Caco-2 (cell line): ENCODE measurements around the gene FBLN7. TPM values are rescaled to one million over a fixed set of nuclear protein-coding genes. Genes with fewer than 3 reads are reported as not detected.

Experiments
- BruUV-seq: library from RNA; stranded (reverse); fragments of 400-500 nt; replicated peaks from 2 replicates; lab custom pipeline; 2021; lab: Mats Ljungman, UMichigan
- CTCF ChIA-PET: fragments of 300-600 bp; sonication (Branson Sonifier 250); formaldehyde crosslinking; loops from one replicate; lab custom pipeline; 2022; ENCODE audit warnings: antibody characterized with exemption; lab: Charles Lee
- POLR2A ChIA-PET: fragments of 300-600 bp; sonication (Branson Sonifier 250); formaldehyde crosslinking; loops from one replicate; lab custom pipeline; 2022; ENCODE audit warnings: antibody characterized with exemption; lab: Charles Lee
- DNase-seq, 2 experiments: peaks; one replicate each; pipeline versions ENCODE4 v3.0.0 to v3.0.0-alpha.2; 2020 to 2022
- H3K27me3 ChIP-seq: replicated peaks from 2 replicates; pipeline ENCODE4 v1.6.0; 2011; ENCODE audit warnings: low read length; ENCODE audit not compliant: control insufficient read depth, insufficient read depth
- H3K36me3 ChIP-seq: 2 replicates; pipeline ENCODE4 v1.5.1; 2011; ENCODE audit warnings: low read length; ENCODE audit not compliant: control insufficient read depth, insufficient read depth
- H3K4me1 ChIP-seq: fragments of 250-450 bp; sonication (Bioruptor Pico); 2 replicates; pipeline ENCODE4 v1.5.1; 2020; ENCODE audit warnings: mild to moderate bottlenecking
- H3K4me3 ChIP-seq: 2 replicates; pipeline ENCODE4 v1.5.1; 2011; ENCODE audit warnings: low read depth, mild to moderate bottlenecking, control low read depth, low read length
- H3K9me3 ChIP-seq: fragments of 250-450 bp; sonication (Bioruptor Pico); 2 replicates; pipeline ENCODE4 v1.5.1; 2020; ENCODE audit warnings: mild to moderate bottlenecking, moderate library complexity
- H3K27ac Mint-ChIP-seq: one replicate; pipeline ENCODE4 v1.8.0; 2022; ENCODE audit warnings: mixed read lengths; ENCODE audit not compliant: unreplicated experiment
- H3K27me3 Mint-ChIP-seq: one replicate; pipeline ENCODE4 v1.8.0; 2022; ENCODE audit warnings: mixed read lengths; ENCODE audit not compliant: insufficient read depth, unreplicated experiment
- H3K36me3 Mint-ChIP-seq: one replicate; pipeline ENCODE4 v1.8.0; 2022; ENCODE audit warnings: mild to moderate bottlenecking, mixed read lengths; ENCODE audit not compliant: insufficient read depth, unreplicated experiment
- H3K4me1 Mint-ChIP-seq: one replicate; pipeline ENCODE4 v1.8.0; 2022; ENCODE audit warnings: low read depth, mixed read lengths; ENCODE audit not compliant: unreplicated experiment
- H3K4me3 Mint-ChIP-seq: one replicate; pipeline ENCODE4 v1.8.0; 2022; ENCODE audit warnings: mild to moderate bottlenecking, moderate library complexity, mixed read lengths; ENCODE audit not compliant: unreplicated experiment
- H3K9me3 Mint-ChIP-seq: one replicate; pipeline ENCODE4 v1.8.0; 2022; ENCODE audit warnings: mixed read lengths; ENCODE audit not compliant: unreplicated experiment
- intact Hi-C: fragments of 100-400 bp; cut with micrococcal nuclease; formaldehyde crosslinking; loops from one replicate; pipeline ENCODE4 v1.10.0; 2022; ENCODE audit not compliant: unreplicated experiment
- total RNA-seq: library from RNA; stranded (reverse); gene quantifications from 2 replicates; pipeline ENCODE4 v1.2.3, GENCODE V29; 2022
- TF ChIP-seq, protein P1 (sequence below), 2 experiments: fragments of 200-600 bp in 1 of 2; IDR thresholded peaks; 1 replicate in 1 of 2; 2 replicates in 1 of 2; pipeline versions ENCODE4 v1.5.1 to v1.8.0; 2011 to 2022; ENCODE audit warnings: antibody characterized with exemption in 1 of 2, control low read depth in 1 of 2, inconsistent platforms in 1 of 2, low read depth in 1 of 2, low read length in 1 of 2, mild to moderate bottlenecking in 1 of 2, moderate library complexity in 1 of 2; ENCODE audit not compliant: insufficient read depth in 1 of 2, severe bottlenecking in 1 of 2, unreplicated experiment in 1 of 2

The FBLN7 gene
- total RNA-seq, 1 experiment from 2014 or later = 0.59 TPM

DNA sequence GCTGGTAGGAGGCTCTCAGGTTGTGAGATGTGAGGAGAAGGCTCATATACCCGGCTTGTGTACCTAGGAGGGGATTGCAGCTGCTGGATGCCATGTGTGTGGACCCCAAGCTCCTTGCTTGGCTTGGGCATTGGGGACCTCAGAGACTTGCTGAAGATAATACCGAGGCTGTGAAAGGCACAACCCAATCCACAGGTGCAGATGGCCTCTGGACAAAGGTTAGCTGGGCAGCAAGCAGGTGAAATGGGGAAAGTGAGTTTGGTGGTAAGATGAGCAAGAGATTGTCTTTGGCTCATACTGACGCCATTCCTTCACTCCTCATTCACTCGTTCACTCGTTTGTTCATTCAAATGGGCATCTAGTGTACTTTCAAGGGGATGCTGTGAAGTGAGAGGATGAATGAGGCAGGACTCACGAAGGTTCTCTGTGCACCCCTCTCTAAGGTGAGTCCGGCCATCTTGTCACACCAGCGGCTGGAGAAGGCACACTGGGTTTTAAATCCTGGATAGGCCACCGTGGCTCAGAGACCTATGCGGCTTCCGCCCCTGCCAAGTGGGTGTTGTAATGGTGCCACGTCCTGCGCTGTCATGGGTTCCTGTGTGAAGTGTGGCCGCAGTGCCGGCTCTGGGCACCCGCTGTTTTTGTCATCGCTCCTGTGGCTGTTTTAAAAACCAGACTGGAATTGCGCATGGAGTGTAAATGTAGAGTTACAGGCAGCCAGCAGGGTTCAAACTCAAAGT is 13.7 kb downstream of the FBLN7 start:
- no peaks in the 10 kb centered on the region for H3K9me3 Mint-ChIP-seq
- Histone ChIP-seq H3K4me3 (no peak overlapping the region), H3K9me3 (no peaks in the 10 kb centered on the region), H3K36me3 (no peaks in the 10 kb centered on the region), H3K4me1 (no peaks in the 10 kb centered on the region), H3K27me3 (no peaks in the 10 kb centered on the region)
- H3K27me3 Mint-ChIP-seq = peaks cover 5% of the 10 kb centered on the region
- TF ChIP-seq, protein P1, sequence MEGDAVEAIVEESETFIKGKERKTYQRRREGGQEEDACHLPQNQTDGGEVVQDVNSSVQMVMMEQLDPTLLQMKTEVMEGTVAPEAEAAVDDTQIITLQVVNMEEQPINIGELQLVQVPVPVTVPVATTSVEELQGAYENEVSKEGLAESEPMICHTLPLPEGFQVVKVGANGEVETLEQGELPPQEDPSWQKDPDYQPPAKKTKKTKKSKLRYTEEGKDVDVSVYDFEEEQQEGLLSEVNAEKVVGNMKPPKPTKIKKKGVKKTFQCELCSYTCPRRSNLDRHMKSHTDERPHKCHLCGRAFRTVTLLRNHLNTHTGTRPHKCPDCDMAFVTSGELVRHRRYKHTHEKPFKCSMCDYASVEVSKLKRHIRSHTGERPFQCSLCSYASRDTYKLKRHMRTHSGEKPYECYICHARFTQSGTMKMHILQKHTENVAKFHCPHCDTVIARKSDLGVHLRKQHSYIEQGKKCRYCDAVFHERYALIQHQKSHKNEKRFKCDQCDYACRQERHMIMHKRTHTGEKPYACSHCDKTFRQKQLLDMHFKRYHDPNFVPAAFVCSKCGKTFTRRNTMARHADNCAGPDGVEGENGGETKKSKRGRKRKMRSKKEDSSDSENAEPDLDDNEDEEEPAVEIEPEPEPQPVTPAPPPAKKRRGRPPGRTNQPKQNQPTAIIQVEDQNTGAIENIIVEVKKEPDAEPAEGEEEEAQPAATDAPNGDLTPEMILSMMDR (IDR thresholded peaks at IDR 0.05; ENCODE audit: insufficient read depth in 1 of 2, low read depth in 1 of 2, low read length in 1 of 2, severe bottlenecking in 1 of 2, unreplicated experiment in 1 of 2) = no peak
- no peak overlapping the region for H3K27ac Mint-ChIP-seq
- intact Hi-C loops = no loop called here
- BruUV-seq = no TSS peak
- no peaks in the 10 kb centered on the region for H3K4me1 Mint-ChIP-seq
- ChIA-PET CTCF (no interaction called here), POLR2A (no interaction called here)
- H3K36me3 Mint-ChIP-seq = peaks cover 5% of the 10 kb centered on the region
- no peak for DNase-seq
- H3K4me3 Mint-ChIP-seq = no peak overlapping the region

DNA sequence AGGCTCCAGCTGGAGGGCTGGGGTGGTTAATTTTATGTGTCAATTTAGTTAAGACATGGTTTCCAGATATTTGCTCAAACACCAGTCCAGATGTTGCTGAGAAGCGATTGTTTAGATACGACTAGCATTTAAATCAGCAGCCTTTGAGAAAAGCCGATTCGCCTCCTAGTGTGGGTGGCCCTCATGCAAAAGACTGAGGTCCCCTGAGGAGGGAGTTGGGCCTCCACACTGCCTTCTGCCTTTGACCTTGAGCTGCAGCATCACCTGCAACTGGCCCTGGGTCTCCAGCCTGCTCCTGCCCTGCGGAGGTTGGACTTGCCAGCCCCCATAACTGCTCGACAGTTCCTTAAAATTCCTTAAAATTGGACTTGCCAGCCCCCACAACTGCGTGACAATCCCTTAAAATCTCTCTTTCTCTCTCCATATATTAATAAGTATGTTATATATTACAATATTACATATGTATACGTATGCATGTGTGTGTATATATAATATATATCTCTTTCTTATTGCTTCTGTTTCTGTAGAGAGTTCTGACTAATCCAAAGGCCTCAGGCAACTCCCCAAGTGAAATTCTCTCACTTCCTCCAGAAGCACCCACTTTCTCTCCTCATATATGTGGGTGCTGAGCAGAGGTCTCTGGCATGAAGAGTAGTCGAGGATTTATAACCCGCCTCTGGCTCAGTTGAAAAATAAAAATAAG is 14.4 kb downstream of the FBLN7 start:
- BruUV-seq = no TSS peak
- Mint-ChIP-seq H3K36me3 (peaks cover 5% of the 10 kb centered on the region), H3K27me3 (peaks cover under 1% of the 10 kb centered on the region), H3K27ac (no peak overlapping the region), H3K9me3 (no peaks in the 10 kb centered on the region), H3K4me3 (no peak overlapping the region), H3K4me1 (no peaks in the 10 kb centered on the region)
- ChIA-PET CTCF (no interaction called here), POLR2A (no interaction called here)
- Histone ChIP-seq H3K4me3 (no peak overlapping the region), H3K36me3 (no peaks in the 10 kb centered on the region), H3K27me3 (no peaks in the 10 kb centered on the region), H3K9me3 (no peaks in the 10 kb centered on the region), H3K4me1 (no peaks in the 10 kb centered on the region)
- TF ChIP-seq, protein P1 (IDR thresholded peaks at IDR 0.05; ENCODE audit: insufficient read depth in 1 of 2, low read depth in 1 of 2, low read length in 1 of 2, severe bottlenecking in 1 of 2, unreplicated experiment in 1 of 2) = no peak
- DNase-seq = no peak
- intact Hi-C loops = no loop called here

DNA sequence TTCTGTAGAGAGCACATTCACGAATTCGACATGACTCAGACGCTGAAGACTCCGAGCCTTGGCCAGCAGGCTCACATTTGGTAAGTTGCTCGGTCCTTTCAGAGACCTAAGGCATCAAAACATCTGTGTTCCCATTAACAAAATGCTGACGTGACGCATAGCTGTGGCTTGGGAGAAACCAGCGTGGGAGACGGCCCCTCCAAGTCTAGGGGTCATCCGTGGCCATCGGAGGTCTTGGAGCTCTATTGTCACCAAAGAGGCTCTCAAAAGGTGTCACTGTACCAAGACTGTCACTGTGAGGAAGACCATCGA is 14.9 kb downstream of the FBLN7 start:
- DNase-seq = no peak
- Mint-ChIP-seq H3K9me3 (no peaks in the 10 kb centered on the region), H3K4me1 (no peaks in the 10 kb centered on the region), H3K36me3 (peaks cover 5% of the 10 kb centered on the region), H3K4me3 (no peak overlapping the region), H3K27ac (no peak overlapping the region), H3K27me3 (no peaks in the 10 kb centered on the region)
- H3K27me3 ChIP-seq = no peaks in the 10 kb centered on the region
- intact Hi-C loops = no loop called here
- H3K9me3 ChIP-seq = no peaks in the 10 kb centered on the region
- H3K4me1 ChIP-seq = no peaks in the 10 kb centered on the region
- no peak overlapping the region for H3K4me3 ChIP-seq
- H3K36me3 ChIP-seq = no peaks in the 10 kb centered on the region
- POLR2A ChIA-PET = no interaction called here
- TF ChIP-seq, protein P1 (IDR thresholded peaks at IDR 0.05; ENCODE audit: insufficient read depth in 1 of 2, low read depth in 1 of 2, low read length in 1 of 2, severe bottlenecking in 1 of 2, unreplicated experiment in 1 of 2) = no peak
- no TSS peak for BruUV-seq
- CTCF ChIA-PET = no interaction called here
